ENCODE results near the gene HS3ST1.

HS3ST1 gene

DNA sequence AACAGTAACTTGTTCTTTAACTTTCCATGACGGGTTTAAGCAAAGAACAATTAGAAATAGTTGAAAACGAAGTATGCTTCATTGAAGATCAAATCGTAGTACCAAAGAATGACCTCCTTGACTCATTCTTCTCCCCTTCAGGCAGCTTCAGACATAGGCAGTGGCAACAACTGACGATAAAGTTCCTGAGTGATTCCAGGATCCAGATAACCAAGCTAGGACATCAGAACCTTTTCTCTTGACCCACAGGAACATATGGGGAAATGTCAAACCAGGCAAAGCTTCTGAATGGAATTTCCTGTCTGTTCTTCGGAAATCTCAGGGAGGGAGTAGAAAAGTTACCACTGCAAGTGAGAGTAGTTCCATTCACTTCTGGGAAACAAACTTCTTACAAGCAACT lies 74.2 kb downstream of the HS3ST1 start:
- no peaks in the 10 kb centered on the region for H3K36me3 Mint-ChIP-seq (ENCODE audit: low read depth)
- peaks cover 15% of the 10 kb centered on the region for H3K9me3 Mint-ChIP-seq
- no peak overlapping the region for H3K27ac Mint-ChIP-seq
- H3K4me3 Mint-ChIP-seq, result no peak overlapping the region
- H3K27me3 Mint-ChIP-seq (ENCODE audit: low read depth, poor library complexity), result no peaks in the 10 kb centered on the region
- DNase-seq, result no peak
- TF ChIP-seq CTCF (IDR thresholded peaks at IDR 0.05), result no peak
- no peaks in the 10 kb centered on the region for H3K4me1 Mint-ChIP-seq

DNA sequence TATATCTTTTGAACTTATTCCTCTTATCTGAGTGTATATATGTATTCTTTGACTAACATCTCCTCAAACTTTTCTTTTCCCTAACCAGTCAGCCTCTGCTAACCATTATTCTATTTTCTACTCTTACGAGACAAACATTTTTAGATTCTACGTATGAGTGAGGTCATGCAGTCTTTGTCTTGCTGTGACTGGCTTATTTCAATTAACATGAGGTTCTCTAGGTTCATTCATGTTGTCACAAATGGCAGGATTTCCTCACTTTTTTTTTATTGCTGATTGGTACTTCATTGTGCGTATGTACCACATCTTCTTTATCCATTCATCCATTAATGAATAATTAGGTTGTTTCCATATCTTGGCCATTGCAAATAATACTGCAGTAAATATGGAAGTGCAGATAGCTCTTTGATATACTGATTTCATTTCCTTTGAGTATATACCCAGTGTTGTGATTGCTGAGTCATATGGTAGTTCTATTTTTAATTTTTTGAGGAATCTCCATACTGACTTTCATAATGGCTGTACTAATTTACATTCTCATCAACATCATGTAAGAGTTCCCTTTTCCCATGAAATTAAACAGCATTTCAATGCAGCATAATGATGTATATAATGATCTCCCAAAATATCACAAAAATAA lies 80.1 kb downstream of the HS3ST1 start:
- Mint-ChIP-seq H3K4me3 (no peak overlapping the region), H3K27ac (no peak overlapping the region), H3K36me3 (ENCODE audit: low read depth) (no peaks in the 10 kb centered on the region), H3K27me3 (ENCODE audit: low read depth, poor library complexity) (peaks cover 4% of the 10 kb centered on the region), H3K4me1 (no peaks in the 10 kb centered on the region), H3K9me3 (peaks cover 5% of the 10 kb centered on the region)
- TF ChIP-seq CTCF (IDR thresholded peaks at IDR 0.05), result no peak
- no peak for DNase-seq

- Mint-ChIP-seq H3K4me3 (no peak overlapping the region), H3K9me3 (no peaks in the 10 kb centered on the region), H3K36me3 (ENCODE audit: low read depth) (no peaks in the 10 kb centered on the region), H3K4me1 (no peaks in the 10 kb centered on the region), H3K27me3 (ENCODE audit: low read depth, poor library complexity) (peaks cover 4% of the 10 kb centered on the region), H3K27ac (no peak overlapping the region)
- DNase-seq, result no peak
- TF ChIP-seq CTCF (IDR thresholded peaks at IDR 0.05), result no peak
Observed at GRCh38 chr4:11344916-11345315, 83.8 kb downstream of the HS3ST1 start.

DNA sequence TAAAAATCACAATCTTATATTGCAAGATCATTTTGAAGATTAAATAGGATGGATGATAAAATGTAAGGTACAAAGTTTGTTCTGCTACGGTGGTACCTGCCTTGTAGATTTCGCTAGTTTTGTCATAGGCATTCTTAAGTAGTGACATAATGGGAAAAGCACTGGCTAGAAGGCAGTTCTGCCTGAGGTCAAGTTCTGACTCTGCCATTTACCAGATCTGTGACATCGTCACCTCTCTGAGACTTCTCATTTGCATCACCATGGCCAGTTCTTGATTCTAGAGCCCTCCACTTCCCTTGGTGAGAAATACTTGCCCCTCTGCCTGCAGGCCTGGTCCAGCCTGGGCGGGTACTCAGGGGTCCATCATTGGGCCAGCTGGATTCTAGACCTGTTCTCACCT lies 85.2 kb downstream of the HS3ST1 start:
- no peak overlapping the region for H3K4me3 Mint-ChIP-seq
- H3K36me3 Mint-ChIP-seq (ENCODE audit: low read depth), result no peaks in the 10 kb centered on the region
- no peak for TF ChIP-seq CTCF (IDR thresholded peaks at IDR 0.05)
- no peak overlapping the region for H3K27ac Mint-ChIP-seq
- peaks cover 9% of the 10 kb centered on the region for H3K27me3 Mint-ChIP-seq (ENCODE audit: low read depth, poor library complexity)
- H3K9me3 Mint-ChIP-seq, result no peaks in the 10 kb centered on the region
- DNase-seq, result no peak
- H3K4me1 Mint-ChIP-seq, result no peaks in the 10 kb centered on the region

Data from nephron progenitor cell (in vitro differentiated cells).